A172 (cell line): ENCODE data around the gene CPNE8. TPM values are rescaled to one million over a fixed set of nuclear protein-coding genes. Genes with fewer than 3 reads are reported as not detected.

ENCODE experiments used
- DNase-seq: peaks from one replicate; pipeline ENCODE4 v3.0.0-alpha.2; 2015; ENCODE audit warnings: low spot score
- total RNA-seq: library from RNA; depleted of rRNA; stranded (reverse); fragments of >200 nt; shearing (Covaris generic); gene quantifications from 2 replicates; pipeline ENCODE4 v1.2.3, GENCODE V29; 2014

The CPNE8 gene
- total RNA-seq, 1 experiment from 2014 or later = 0.09 TPM

GRCh38 chr12:38633511-38633910, 271.9 kb downstream of the CPNE8 start:
- no peak for DNase-seq

GRCh38 chr12:38629064-38629463, 276.3 kb downstream of the CPNE8 start:
- DNase-seq = no peak

- DNase-seq = no peak
Measured at GRCh38 chr12:38628288-38628687, 277.1 kb downstream of the CPNE8 start.

- DNase-seq = no peak
Measured at GRCh38 chr12:38625306-38625705, 280.1 kb downstream of the CPNE8 start.

GRCh38 chr12:38614171-38614570, 291.2 kb downstream of the CPNE8 start:
- DNase-seq = no peak

- DNase-seq = no peak
Measured at GRCh38 chr12:38610808-38611350, 294.5 kb downstream of the CPNE8 start.

GRCh38 chr12:38607295-38607694, 298.1 kb downstream of the CPNE8 start:
- no peak for DNase-seq
